CD4-positive, alpha-beta T cell treated with Interleukin-4 for 1 hour (primary cell): ENCODE data around the gene LTBP1.
"Not testable (repeated sequence)": the region's sequence is repeated elsewhere in the genome, so short reads cannot be mapped to it uniquely, and the experiment has no call there.

ENCODE experiments used
- DNase-seq, 2 donors: peaks; one replicate each; pipeline ENCODE4 v3.0.0-alpha.2; 2020 to 2022

LTBP1 gene

GRCh38 chr2:33208400-33208799 is 261.6 kb downstream of the LTBP1 start:
- DNase-seq: no peak

- no peak for DNase-seq
Observed at GRCh38 chr2:33209976-33210375, 263.2 kb downstream of the LTBP1 start.

- no peak for DNase-seq
Observed at GRCh38 chr2:33210626-33211025, 263.9 kb downstream of the LTBP1 start.

GRCh38 chr2:33212151-33212550 is 265.4 kb downstream of the LTBP1 start:
- DNase-seq: no peak

GRCh38 chr2:33213244-33213643 is 266.5 kb downstream of the LTBP1 start:
- no peak for DNase-seq

- no peak for DNase-seq
Observed at GRCh38 chr2:33213648-33214047, 266.9 kb downstream of the LTBP1 start.

GRCh38 chr2:33214436-33214835 is 267.7 kb downstream of the LTBP1 start:
- no peak for DNase-seq

GRCh38 chr2:33214857-33215256 is 268.1 kb downstream of the LTBP1 start:
- DNase-seq: no peak

- no peak for DNase-seq
Observed at GRCh38 chr2:33215299-33215698, 268.5 kb downstream of the LTBP1 start.

- DNase-seq: no peak
Observed at GRCh38 chr2:33215983-33216382, 269.2 kb downstream of the LTBP1 start.

- no peak for DNase-seq
Observed at GRCh38 chr2:33216508-33217182, 269.9 kb downstream of the LTBP1 start.

GRCh38 chr2:33217406-33217805 is 270.7 kb downstream of the LTBP1 start:
- no peak for DNase-seq

- DNase-seq: no peak
Observed at GRCh38 chr2:33219114-33219513, 272.4 kb downstream of the LTBP1 start.

- DNase-seq: no peak
Observed at GRCh38 chr2:33219850-33220275, 273.1 kb downstream of the LTBP1 start.

GRCh38 chr2:33220533-33220932 is 273.8 kb downstream of the LTBP1 start:
- DNase-seq: no peak

GRCh38 chr2:33221046-33221784 is 274.5 kb downstream of the LTBP1 start:
- DNase-seq: no peak

GRCh38 chr2:33222309-33222708 is 275.6 kb downstream of the LTBP1 start:
- no peak for DNase-seq

GRCh38 chr2:33223856-33224255 is 277.1 kb downstream of the LTBP1 start:
- no peak for DNase-seq

- DNase-seq: no peak
Observed at GRCh38 chr2:33225350-33225749, 278.6 kb downstream of the LTBP1 start.

- DNase-seq: no peak
Observed at GRCh38 chr2:33226546-33226945, 279.8 kb downstream of the LTBP1 start.

- DNase-seq: no peak
Observed at GRCh38 chr2:33229646-33230045, 282.9 kb downstream of the LTBP1 start.

GRCh38 chr2:33230195-33230594 is 283.4 kb downstream of the LTBP1 start:
- no peak for DNase-seq

GRCh38 chr2:33230842-33231241 is 284.1 kb downstream of the LTBP1 start:
- DNase-seq: no peak

GRCh38 chr2:33235559-33235958 is 288.8 kb downstream of the LTBP1 start:
- not testable (repeated sequence) for DNase-seq
